Neural cell (in vitro differentiated cells): ENCODE measurements around the gene APBA3. TPM values are rescaled to one million over a fixed set of nuclear protein-coding genes. Genes with fewer than 3 reads are reported as not detected.

Experiments
- H2AFZ ChIP-seq: fragments of 200-600, 300-800 bp; sonication (generic), shearing (Covaris generic); 2 replicates; pipeline ENCODE4 v1.6.0; 2014; ENCODE audit warnings: low read depth, mild to moderate bottlenecking, antibody characterized with exemption, low read length, moderate library complexity
- H3F3A ChIP-seq: fragments of 200-600 bp; shearing (Covaris generic); 2 replicates; pipeline ENCODE4 v1.6.1; 2016; ENCODE audit warnings: mild to moderate bottlenecking, moderate library complexity, mixed read lengths, antibody characterized with exemption, low read length; ENCODE audit not compliant: insufficient read depth, poor library complexity, severe bottlenecking
- H3K27ac ChIP-seq: fragments of 200-600, 300-800 bp; sonication (generic), shearing (Covaris generic); 2 replicates; pipeline ENCODE4 v1.5.1; 2014; ENCODE audit warnings: mild to moderate bottlenecking, low read length, moderate library complexity
- H3K27me3 ChIP-seq: fragments of 300-800, 200-600 bp; sonication (generic), shearing (Covaris generic); 2 replicates; pipeline ENCODE4 v1.6.0; 2014; ENCODE audit warnings: mild to moderate bottlenecking, low read depth, low read length, moderate library complexity; ENCODE audit not compliant: insufficient read depth
- H3K36me3 ChIP-seq: fragments of 300-800, 200-600 bp; sonication (generic), shearing (Covaris generic); 2 replicates; pipeline ENCODE4 v1.5.1; 2014; ENCODE audit warnings: mild to moderate bottlenecking, antibody characterized with exemption, low read length, moderate library complexity; ENCODE audit not compliant: insufficient read depth
- H3K4me2 ChIP-seq: fragments of 300-800, 200-600 bp; sonication (generic), shearing (Covaris generic); 2 replicates; pipeline ENCODE4 v1.6.0; 2014; ENCODE audit warnings: mild to moderate bottlenecking, low read length
- H3K4me3 ChIP-seq: fragments of 300-800, 200-600 bp; sonication (generic), shearing (Covaris generic); 2 replicates; pipeline ENCODE4 v1.5.1; 2014; ENCODE audit warnings: mild to moderate bottlenecking, low read length, moderate library complexity
- H3K79me2 ChIP-seq: fragments of 200-600 bp; shearing (Covaris generic); replicated peaks from 2 replicates; pipeline ENCODE4 v1.6.0; 2014; ENCODE audit warnings: mild to moderate bottlenecking, low read length, moderate library complexity; ENCODE audit not compliant: insufficient read depth
- H3K9ac ChIP-seq: fragments of 300-800, 200-600 bp; sonication (generic), shearing (Covaris generic); 2 replicates; pipeline ENCODE4 v1.6.1; 2016; ENCODE audit warnings: mild to moderate bottlenecking, low read length, mixed read lengths
- H3K9me2 ChIP-seq: fragments of 200-600 bp; shearing (Covaris generic); 2 replicates; pipeline ENCODE4 v1.6.1; 2016; ENCODE audit warnings: mild to moderate bottlenecking, low read length, mixed read lengths; ENCODE audit not compliant: insufficient read depth
- H3K9me3 ChIP-seq: fragments of 200-600, 300-800 bp; sonication (generic), shearing (Covaris generic); 2 replicates; pipeline ENCODE4 v1.6.1; 2016; ENCODE audit warnings: mild to moderate bottlenecking, mixed run types, low read length, moderate library complexity, mixed read lengths
- H4K20me1 ChIP-seq: fragments of 200-600 bp; shearing (Covaris generic); 2 replicates; pipeline ENCODE4 v1.6.1; 2016; ENCODE audit warnings: mild to moderate bottlenecking, mixed run types; ENCODE audit not compliant: insufficient read depth
- EP300 ChIP-seq: fragments of 450-650 bp; conservative IDR thresholded peaks from 2 replicates; pipeline ENCODE4 v1.6.1; 2014; ENCODE audit warnings: antibody characterized with exemption, mild to moderate bottlenecking, moderate library complexity; ENCODE audit not compliant: poor library complexity, severe bottlenecking
- EZH2 ChIP-seq: fragments of 200-600, 300-800 bp; shearing (Covaris generic), sonication (generic); IDR thresholded peaks from 2 replicates; pipeline ENCODE4 v1.6.1; 2014; ENCODE audit warnings: antibody characterized with exemption, low read length, borderline replicate concordance, mild to moderate bottlenecking; ENCODE audit not compliant: insufficient read depth, poor library complexity, severe bottlenecking
- MXI1 ChIP-seq: fragments of 450-650 bp; conservative IDR thresholded peaks from 2 replicates; pipeline ENCODE4 v1.6.1; 2014; ENCODE audit warnings: antibody characterized with exemption, mild to moderate bottlenecking; ENCODE audit not compliant: poor library complexity, severe bottlenecking
- POLR2AphosphoS5 ChIP-seq: IDR thresholded peaks from 2 replicates; pipeline ENCODE4 v1.6.1; 2012
- RAD21 ChIP-seq: fragments of 450-650 bp; conservative IDR thresholded peaks from 2 replicates; pipeline ENCODE4 v1.6.1; 2014; ENCODE audit warnings: antibody characterized with exemption, mild to moderate bottlenecking, moderate library complexity
- REST ChIP-seq: IDR thresholded peaks from 2 replicates; pipeline ENCODE4 v1.6.1; 2012; ENCODE audit warnings: borderline replicate concordance
- SMC3 ChIP-seq: fragments of 450-650 bp; conservative IDR thresholded peaks from 2 replicates; pipeline ENCODE4 v1.6.1; 2014; ENCODE audit warnings: antibody characterized with exemption, mild to moderate bottlenecking, moderate library complexity; ENCODE audit not compliant: poor library complexity
- TAF1 ChIP-seq: IDR thresholded peaks from 2 replicates; pipeline ENCODE4 v1.6.1; 2012; ENCODE audit warnings: low read depth
- polyA plus RNA-seq: library from polyadenylated mRNA; depleted of rRNA; stranded (reverse); fragments of >200 nt; gene quantifications from 2 replicates; pipeline ENCODE4 v1.2.3, GENCODE V29; 2014
- TF ChIP-seq, protein P1 (sequence below): fragments of 450-650 bp; IDR thresholded peaks from 2 replicates; pipeline ENCODE4 v1.5.1; 2014; ENCODE audit warnings: antibody characterized with exemption, mild to moderate bottlenecking, moderate library complexity; ENCODE audit not compliant: poor library complexity, severe bottlenecking

The APBA3 gene
- polyA plus RNA-seq, 1 donor from 2014 or later, result 37.1 TPM

DNA sequence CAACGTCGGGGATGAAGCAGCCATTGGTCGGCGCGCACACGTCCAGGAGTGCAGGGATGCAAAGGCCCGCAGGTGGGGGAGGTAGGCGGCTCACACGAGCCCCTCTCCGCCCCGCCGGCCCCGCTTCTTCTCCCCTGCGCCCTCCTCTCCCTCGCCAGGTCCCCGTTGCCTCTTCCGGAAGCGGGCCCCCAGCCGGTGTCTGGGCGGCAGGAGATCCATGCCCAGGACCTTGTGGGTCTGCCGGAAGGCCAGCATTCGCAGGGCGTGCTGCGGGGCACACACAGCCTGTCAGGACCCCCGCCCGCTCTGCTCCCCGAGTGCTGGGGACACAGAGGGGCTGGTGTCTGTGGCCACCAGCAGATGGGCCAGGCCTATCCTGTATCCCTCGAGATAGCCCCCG lies 44.4 kb upstream of the APBA3 start:
- no peaks in the 10 kb centered on the region for H4K20me1 ChIP-seq
- H3F3A ChIP-seq, result no peaks in the 10 kb centered on the region
- no peak overlapping the region for H3K4me3 ChIP-seq
- no peaks in the 10 kb centered on the region for H3K9me3 ChIP-seq
- TF ChIP-seq TAF1 (no peak), EP300 (no peak), RAD21 (no peak)
- no peak overlapping the region for H3K27ac ChIP-seq
- H2AFZ ChIP-seq, result no peak overlapping the region
- H3K27me3 ChIP-seq, result peaks cover 7% of the 10 kb centered on the region
- no peaks in the 10 kb centered on the region for H3K9me2 ChIP-seq
- no peak overlapping the region for H3K4me2 ChIP-seq
- H3K79me2 ChIP-seq, result no peaks in the 10 kb centered on the region
- no peak overlapping the region for H3K9ac ChIP-seq
- H3K36me3 ChIP-seq, result no peaks in the 10 kb centered on the region

DNA sequence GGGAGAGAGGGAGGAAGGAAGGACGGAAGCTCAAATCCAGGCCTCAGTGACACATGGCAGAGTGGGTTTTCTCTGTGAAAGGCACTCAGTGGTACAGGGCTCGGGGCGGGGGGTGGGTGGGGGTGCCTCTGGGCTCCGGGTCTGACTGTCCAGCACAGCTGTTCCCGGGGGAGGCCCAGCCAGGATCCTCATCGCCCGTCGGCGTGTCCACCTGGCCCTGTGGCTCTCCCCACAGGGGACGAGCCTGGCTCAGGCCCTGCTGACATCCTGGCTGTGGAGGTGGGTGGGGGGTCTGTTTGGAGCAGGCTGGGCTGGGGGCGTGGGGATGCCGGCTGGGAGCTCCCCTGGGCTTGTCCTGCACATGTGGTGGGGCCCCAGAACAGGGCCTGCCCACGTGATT lies 42.9 kb upstream of the APBA3 start:
- Histone ChIP-seq H3F3A (no peaks in the 10 kb centered on the region), H3K9me3 (no peaks in the 10 kb centered on the region), H3K36me3 (no peaks in the 10 kb centered on the region), H3K9me2 (no peaks in the 10 kb centered on the region), H3K27me3 (peaks cover 7% of the 10 kb centered on the region), H3K79me2 (no peaks in the 10 kb centered on the region), H4K20me1 (no peaks in the 10 kb centered on the region), H2AFZ (no peak overlapping the region), H3K4me3 (no peak overlapping the region), H3K4me2 (no peak overlapping the region), H3K9ac (no peak overlapping the region), H3K27ac (no peak overlapping the region)
- TF ChIP-seq EZH2 (no peak), POLR2AphosphoS5 (no peak), RAD21 (no peak), TAF1 (no peak), MXI1 (no peak), SMC3 (no peak), EP300 (no peak)
- TF ChIP-seq, protein P1, sequence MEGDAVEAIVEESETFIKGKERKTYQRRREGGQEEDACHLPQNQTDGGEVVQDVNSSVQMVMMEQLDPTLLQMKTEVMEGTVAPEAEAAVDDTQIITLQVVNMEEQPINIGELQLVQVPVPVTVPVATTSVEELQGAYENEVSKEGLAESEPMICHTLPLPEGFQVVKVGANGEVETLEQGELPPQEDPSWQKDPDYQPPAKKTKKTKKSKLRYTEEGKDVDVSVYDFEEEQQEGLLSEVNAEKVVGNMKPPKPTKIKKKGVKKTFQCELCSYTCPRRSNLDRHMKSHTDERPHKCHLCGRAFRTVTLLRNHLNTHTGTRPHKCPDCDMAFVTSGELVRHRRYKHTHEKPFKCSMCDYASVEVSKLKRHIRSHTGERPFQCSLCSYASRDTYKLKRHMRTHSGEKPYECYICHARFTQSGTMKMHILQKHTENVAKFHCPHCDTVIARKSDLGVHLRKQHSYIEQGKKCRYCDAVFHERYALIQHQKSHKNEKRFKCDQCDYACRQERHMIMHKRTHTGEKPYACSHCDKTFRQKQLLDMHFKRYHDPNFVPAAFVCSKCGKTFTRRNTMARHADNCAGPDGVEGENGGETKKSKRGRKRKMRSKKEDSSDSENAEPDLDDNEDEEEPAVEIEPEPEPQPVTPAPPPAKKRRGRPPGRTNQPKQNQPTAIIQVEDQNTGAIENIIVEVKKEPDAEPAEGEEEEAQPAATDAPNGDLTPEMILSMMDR, result no peak

DNA sequence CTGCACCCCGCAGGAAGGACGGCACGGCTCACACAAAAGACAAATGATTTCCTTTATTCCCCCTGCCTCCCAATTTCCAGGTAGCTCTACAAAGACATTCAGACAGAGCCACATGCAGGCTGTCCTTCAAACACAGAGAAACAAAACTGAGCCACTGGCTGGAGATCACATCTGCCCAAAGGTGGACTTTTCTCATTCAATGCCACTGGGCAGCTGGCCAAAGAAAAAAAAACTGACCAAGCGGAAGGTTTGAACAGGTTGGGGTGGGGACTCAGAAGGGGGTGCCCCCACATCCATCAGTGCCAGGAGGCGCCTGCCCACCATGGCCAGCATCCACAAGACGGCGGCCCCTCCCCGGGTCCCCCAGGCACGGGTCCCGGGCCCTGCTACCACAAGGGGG lies 42.5 kb upstream of the APBA3 start:
- no peak for TF ChIP-seq RAD21
- no peak for TF ChIP-seq SMC3
- no peak for TF ChIP-seq TAF1
- TF ChIP-seq, protein P1, result no peak
- TF ChIP-seq REST, result no peak
- no peak for TF ChIP-seq POLR2AphosphoS5
- TF ChIP-seq EZH2, result no peak
- no peak for TF ChIP-seq EP300
- H3K27ac ChIP-seq, result no peak overlapping the region
- no peaks in the 10 kb centered on the region for H3K36me3 ChIP-seq
- H3K4me3 ChIP-seq, result no peak overlapping the region
- H3K9me2 ChIP-seq, result no peaks in the 10 kb centered on the region
- no peak overlapping the region for H2AFZ ChIP-seq
- H3K9ac ChIP-seq, result no peak overlapping the region
- no peaks in the 10 kb centered on the region for H3K9me3 ChIP-seq
- H3K27me3 ChIP-seq, result peaks cover 7% of the 10 kb centered on the region
- no peaks in the 10 kb centered on the region for H3K79me2 ChIP-seq
- no peaks in the 10 kb centered on the region for H4K20me1 ChIP-seq
- no peaks in the 10 kb centered on the region for H3F3A ChIP-seq
- no peak overlapping the region for H3K4me2 ChIP-seq
